ENCODE measurements around the gene DST.

GRCh38 chr6:56574292-56574691 lies 68.4 kb downstream of the DST start:
- TF ChIP-seq POLR2AphosphoS5 (IDR thresholded peaks at IDR 0.05; ENCODE audit: low read depth): no peak
- no peak for TF ChIP-seq CTCF (IDR thresholded peaks at IDR 0.05; ENCODE audit: insufficient read depth, low read length)
- TF ChIP-seq REST (IDR thresholded peaks at IDR 0.05; ENCODE audit: insufficient replicate concordance, low read depth): no peak
- no peak for TF ChIP-seq SPI1 (IDR thresholded peaks at IDR 0.05; ENCODE audit: borderline replicate concordance, low read depth)
- no peak for TF ChIP-seq GABPA (IDR thresholded peaks at IDR 0.05; ENCODE audit: low read depth)
